GM12875 (cell line): Measurements from ENCODE around the gene SH3PXD2A.

Source experiments
- H3K4me3 ChIP-seq: one replicate; pipeline ENCODE4 v1.5.1; 2011; ENCODE audit warnings: low read depth, low read length, control low read depth
- TF ChIP-seq, protein P1 (sequence below): IDR thresholded peaks from 2 replicates; pipeline ENCODE4 v1.5.1; 2011; ENCODE audit warnings: low read depth, mild to moderate bottlenecking, control low read depth, inconsistent platforms, low read length, moderate library complexity, borderline replicate concordance; ENCODE audit not compliant: insufficient read depth

The SH3PXD2A gene

DNA sequence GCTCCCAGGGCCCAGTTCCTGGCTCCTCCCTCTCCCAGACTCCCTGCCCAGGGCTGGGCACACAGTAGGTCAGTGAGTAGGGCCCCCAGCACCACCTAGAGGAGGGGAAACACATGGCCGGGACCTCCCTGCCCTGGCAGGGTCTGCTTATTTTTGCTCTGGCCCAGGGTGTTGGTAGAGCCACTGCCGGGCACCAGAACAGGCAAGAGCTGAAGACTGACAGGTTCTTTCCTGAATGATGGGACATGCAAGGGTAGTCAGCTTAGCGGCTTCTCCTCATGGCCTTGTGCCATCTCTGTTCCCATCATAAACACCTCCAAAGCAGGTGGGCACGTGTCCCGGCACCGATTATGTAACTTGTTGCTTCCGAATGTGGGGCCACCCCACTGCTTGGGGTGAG lies 275.4 kb downstream of the SH3PXD2A start:
- TF ChIP-seq, protein P1, sequence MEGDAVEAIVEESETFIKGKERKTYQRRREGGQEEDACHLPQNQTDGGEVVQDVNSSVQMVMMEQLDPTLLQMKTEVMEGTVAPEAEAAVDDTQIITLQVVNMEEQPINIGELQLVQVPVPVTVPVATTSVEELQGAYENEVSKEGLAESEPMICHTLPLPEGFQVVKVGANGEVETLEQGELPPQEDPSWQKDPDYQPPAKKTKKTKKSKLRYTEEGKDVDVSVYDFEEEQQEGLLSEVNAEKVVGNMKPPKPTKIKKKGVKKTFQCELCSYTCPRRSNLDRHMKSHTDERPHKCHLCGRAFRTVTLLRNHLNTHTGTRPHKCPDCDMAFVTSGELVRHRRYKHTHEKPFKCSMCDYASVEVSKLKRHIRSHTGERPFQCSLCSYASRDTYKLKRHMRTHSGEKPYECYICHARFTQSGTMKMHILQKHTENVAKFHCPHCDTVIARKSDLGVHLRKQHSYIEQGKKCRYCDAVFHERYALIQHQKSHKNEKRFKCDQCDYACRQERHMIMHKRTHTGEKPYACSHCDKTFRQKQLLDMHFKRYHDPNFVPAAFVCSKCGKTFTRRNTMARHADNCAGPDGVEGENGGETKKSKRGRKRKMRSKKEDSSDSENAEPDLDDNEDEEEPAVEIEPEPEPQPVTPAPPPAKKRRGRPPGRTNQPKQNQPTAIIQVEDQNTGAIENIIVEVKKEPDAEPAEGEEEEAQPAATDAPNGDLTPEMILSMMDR, result no peak
- no peak overlapping the region for H3K4me3 ChIP-seq

DNA sequence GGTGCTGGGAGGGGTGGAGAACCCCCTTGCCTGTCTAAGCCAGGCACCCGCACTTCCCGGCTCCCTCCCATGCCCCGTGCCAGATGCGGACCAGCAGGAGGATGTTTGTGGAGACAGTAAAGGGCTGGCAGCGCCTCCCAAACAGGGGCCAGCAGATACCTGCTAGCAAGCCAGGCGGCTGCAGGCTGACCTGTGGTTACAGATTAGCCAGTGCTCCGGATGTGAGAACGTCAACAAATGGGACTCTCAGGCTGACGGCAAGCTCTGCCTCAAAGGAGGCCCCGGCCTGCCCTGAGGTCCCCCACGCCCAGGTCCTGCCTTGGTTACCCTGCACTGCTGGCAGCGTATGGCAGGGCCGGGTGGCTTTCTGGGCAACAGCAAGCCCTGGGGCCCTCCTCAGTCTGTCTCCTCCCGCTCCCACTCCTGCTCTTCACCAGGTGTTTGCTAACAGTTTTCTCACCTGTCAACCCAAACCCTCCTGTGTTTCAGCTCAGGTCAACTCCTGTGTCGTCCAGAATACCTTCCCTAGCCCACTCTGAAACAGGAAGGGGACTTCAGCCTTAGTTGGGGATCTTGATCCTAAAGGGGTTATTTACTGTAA lies 276.5 kb downstream of the SH3PXD2A start:
- no peak overlapping the region for H3K4me3 ChIP-seq
- TF ChIP-seq, protein P1, result no peak

DNA sequence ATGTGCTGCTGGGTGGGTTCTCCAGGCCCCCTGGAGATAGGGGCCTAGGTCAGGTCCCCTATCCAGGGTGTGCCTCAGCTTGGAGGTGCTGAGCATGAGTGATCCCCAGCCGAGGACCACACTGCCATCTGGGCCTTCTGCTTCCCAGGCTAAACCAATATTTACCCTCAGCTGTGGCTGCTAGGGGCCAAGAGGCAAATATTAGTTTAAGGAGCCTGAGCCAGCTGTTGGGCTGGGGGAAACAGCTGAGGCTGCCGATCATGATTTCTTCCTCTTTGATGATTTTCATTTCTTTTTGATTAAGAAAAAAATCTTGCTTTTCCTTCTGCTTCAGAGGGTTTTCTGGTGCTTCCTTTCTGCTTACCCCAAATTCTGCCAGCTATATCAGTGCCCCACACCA lies 278.5 kb downstream of the SH3PXD2A start:
- H3K4me3 ChIP-seq, result no peak overlapping the region
- TF ChIP-seq, protein P1, result no peak

DNA sequence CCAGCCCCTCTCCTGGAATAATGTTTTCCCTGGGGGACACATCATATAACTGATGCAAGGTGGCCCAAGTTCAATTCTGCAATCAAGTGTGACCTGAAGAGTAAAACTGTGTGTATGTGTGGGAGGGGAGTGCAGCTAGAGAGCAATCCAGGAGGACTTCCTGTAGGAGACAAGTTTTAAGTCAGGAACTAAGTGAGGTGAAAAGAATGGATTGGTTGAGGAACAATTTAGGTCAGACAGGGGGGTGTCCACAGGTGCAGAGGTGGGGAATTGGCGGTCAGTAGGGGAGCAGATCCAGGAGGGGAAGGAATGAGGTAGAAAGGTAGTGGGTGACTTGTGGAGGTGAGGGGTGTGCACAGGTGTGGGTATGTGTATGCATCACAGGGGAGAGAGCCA lies 279.3 kb downstream of the SH3PXD2A start:
- H3K4me3 ChIP-seq, result no peak overlapping the region
- TF ChIP-seq, protein P1, result no peak

DNA sequence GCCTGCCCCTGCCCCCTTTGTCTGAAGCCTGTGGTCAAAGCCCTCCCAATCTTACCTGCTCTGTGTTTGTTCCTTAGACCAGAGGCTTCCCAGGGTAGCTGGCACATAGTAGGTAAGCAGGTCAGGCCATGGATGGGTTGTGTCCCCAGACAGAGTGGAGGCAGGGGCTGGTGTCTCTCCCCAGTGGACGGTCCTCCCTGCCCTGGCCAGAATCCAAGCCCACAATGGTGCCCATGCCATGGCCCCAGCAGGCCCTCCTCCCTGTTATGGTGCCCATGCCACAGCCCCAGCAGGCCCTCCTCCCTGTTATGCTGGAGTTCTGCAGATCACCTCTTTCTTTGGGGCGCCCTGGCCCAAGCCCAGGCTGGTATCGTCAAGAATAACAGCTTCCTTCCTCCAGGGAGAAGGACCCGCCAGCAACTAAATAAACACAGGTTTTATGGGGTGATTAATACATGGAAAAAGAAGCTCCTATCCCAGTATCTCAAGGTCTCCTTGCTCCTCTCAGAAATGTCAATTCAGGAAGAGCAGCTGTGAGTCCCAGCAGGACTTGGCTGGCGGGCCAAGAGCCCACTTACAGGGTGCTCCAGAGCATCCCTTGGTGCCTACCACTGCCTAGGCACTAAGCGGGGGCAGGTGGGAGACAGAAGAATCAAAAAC lies 279.8 kb downstream of the SH3PXD2A start:
- TF ChIP-seq, protein P1, result no peak
- no peak overlapping the region for H3K4me3 ChIP-seq

DNA sequence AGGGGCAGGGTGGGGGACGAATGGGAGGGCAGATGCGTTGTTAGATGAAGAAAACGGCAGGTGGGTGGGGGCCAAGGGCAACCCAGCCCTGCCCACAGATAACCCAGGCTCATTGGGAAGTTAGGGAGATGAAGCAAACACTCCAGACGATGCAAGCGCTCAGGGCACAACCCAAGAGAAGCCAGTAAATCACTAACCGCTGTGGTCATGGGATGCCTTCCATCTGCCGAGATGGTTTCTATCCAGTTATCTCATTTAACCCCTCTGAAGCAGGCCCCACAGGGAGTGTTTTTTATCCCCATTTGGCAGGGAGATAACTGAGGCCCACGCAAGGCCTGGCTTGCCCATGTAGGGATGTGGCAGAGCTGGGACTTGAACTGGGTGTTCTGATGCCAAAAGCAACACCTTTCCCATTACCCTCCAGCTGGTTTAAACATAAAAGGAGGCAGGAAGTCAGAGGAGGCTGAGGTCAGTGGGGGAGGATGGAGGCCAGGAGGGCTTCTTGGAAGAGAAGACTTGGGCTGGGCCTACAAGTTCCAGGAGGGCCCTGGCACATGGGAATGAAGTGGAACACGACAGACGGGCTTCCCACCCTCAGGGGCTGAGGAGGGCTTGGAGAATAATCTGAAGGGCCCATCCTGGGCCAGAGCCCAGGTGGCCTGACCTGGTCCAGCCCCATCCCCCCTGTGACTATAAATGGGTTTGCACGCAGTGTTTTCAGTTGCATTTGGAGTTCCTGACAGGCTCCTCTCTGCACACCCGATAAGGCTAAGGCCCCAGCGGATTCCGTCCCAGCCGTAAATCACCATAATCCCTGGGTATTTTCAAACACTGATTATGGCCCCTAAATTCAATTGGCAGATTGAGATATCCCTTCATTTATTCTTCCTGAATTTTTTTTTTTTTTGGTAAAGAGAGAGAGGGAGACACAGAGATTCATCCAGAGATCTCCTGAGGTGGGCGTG lies 281.0 kb downstream of the SH3PXD2A start:
- TF ChIP-seq, protein P1, result no peak
- H3K4me3 ChIP-seq, result no peak overlapping the region
